GM21723 (cell line): ENCODE measurements around the gene THRA.

Experiments used
- ATAC-seq: cut with Tn5 transposase; IDR thresholded peaks from one replicate; pipeline ENCODE4 v1.9.1; 2021; ENCODE audit warnings: mild to moderate bottlenecking, moderate library complexity; ENCODE audit not compliant: unreplicated experiment

THRA gene, protein sequence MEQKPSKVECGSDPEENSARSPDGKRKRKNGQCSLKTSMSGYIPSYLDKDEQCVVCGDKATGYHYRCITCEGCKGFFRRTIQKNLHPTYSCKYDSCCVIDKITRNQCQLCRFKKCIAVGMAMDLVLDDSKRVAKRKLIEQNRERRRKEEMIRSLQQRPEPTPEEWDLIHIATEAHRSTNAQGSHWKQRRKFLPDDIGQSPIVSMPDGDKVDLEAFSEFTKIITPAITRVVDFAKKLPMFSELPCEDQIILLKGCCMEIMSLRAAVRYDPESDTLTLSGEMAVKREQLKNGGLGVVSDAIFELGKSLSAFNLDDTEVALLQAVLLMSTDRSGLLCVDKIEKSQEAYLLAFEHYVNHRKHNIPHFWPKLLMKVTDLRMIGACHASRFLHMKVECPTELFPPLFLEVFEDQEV

DNA sequence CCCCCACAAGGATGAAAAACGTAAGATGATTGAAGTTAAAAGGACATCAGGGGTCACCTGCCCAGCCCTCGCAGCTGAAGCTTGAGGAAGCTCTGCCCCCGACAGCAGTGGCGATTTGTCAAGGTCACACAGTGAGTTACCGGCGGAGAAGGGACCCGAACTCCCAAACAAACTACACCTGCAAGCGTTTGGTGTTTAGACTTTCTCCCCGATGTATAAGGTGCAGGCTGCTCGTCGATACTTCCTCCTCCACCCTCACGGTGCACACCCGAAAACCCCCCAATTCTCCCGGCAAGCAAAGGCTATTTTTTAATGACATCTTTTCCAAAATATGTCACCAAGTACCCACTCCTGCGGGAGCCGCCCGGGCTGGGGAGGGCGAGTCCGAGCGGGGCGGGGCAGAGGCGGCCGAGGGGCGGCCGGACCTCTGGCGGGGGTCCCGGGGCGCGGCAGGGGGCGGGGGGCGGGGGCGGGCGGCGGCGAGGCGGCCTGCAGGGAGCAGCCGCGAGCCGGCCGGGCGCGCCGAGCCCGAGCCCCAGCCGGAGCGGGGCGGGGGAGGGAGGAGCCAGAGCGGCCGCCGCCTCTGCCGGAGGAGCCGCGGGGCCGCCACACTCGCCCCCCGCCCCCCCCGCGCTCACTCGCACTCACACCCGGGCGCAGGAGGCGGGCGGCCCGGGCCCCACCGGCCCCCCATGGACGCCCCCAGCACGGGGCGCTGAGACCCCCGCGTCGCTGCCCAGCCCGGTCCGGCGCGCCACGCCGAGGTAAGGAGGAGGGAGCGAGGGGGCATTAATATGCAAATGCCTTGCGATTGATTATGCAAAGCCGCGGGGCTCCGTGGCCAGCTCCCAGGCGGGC, at the start of gene THRA:
TSS of gene THRA (plus strand) at position 637 of the 858 bp plus-strand sequence. CDS start 11,524 bp downstream, outside the sequence.
- no peak for ATAC-seq

DNA sequence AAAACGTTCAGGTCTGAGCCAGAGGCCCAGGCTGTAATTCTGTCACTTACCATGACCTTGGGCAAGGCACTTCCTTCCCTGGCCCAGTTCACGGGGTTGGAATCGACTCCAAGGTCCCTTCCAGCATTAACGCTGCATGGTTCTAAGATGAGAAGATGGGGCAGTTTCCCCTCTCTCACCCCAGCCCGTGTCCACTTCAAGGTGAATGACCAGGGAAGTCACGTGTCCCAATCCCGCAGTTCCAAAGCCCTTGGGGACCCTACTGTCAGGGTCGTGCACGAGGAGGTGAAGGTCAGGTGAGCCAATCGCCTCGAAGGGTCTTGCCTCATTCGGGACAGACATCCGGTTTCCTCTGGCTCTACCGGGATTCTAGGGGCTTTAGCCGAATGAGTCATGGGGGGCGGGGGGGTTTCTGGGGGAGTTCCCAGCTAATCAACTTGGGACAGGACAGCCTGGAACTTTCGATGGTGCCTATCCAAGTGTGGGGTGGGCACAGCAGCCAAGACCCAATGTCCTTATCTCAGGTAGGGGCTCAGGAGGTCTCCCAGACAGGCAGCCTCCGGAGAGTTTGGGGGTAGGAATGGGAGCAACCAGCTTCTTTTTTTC, 48.3 kb upstream of the THRA start:
- ATAC-seq, result no peak

DNA sequence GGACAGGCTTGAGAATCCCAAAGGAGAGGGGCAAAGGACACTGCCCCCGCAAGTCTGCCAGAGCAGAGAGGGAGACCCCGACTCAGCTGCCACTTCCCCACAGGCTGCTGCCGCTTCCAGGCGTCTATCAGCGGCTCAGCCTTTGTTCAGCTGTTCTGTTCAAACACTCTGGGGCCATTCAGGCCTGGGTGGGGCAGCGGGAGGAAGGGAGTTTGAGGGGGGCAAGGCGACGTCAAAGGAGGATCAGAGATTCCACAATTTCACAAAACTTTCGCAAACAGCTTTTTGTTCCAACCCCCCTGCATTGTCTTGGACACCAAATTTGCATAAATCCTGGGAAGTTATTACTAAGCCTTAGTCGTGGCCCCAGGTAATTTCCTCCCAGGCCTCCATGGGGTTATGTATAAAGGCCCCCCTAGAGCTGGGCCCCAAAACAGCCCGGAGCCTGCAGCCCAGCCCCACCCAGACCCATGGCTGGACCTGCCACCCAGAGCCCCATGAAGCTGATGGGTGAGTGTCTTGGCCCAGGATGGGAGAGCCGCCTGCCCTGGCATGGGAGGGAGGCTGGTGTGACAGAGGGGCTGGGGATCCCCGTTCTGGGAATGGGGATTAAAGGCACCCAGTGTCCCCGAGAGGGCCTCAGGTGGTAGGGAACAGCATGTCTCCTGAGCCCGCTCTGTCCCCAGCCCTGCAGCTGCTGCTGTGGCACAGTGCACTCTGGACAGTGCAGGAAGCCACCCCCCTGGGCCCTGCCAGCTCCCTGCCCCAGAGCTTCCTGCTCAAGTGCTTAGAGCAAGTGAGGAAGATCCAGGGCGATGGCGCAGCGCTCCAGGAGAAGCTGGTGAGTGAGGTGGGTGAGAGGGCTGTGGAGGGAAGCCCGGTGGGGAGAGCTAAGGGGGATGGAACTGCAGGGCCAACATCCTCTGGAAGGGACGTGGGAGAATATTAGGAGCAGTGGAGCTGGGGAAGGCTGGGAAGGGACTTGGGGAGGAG, 47.5 kb upstream of the THRA start, which contains the start of gene CSF3:
TSS of gene CSF3 (plus strand) at position 436 of the 993 bp plus-strand sequence. CDS start at position 471, 35 bp downstream.
- ATAC-seq, result no peak

DNA sequence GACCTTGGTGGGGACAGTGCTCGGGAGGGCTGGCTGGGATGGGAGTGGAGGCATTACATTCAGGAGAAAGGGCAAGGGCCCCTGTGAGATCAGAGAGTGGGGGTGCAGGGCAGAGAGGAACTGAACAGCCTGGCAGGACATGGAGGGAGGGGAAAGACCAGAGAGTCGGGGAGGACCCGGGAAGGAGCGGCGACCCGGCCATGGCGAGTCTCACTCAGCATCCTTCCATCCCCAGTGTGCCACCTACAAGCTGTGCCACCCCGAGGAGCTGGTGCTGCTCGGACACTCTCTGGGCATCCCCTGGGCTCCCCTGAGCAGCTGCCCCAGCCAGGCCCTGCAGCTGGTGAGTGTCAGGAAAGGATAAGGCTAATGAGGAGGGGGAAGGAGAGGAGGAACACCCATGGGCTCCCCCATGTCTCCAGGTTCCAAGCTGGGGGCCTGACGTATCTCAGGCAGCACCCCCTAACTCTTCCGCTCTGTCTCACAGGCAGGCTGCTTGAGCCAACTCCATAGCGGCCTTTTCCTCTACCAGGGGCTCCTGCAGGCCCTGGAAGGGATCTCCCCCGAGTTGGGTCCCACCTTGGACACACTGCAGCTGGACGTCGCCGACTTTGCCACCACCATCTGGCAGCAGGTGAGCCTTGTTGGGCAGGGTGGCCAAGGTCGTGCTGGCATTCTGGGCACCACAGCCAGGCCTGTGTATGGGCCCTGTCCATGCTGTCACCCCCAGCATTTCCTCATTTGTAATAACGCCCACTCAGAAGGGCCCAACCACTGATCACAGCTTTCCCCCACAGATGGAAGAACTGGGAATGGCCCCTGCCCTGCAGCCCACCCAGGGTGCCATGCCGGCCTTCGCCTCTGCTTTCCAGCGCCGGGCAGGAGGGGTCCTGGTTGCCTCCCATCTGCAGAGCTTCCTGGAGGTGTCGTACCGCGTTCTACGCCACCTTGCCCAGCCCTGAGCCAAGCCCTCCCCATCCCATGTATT, 46.5 kb upstream of the THRA start:
- no peak for ATAC-seq

DNA sequence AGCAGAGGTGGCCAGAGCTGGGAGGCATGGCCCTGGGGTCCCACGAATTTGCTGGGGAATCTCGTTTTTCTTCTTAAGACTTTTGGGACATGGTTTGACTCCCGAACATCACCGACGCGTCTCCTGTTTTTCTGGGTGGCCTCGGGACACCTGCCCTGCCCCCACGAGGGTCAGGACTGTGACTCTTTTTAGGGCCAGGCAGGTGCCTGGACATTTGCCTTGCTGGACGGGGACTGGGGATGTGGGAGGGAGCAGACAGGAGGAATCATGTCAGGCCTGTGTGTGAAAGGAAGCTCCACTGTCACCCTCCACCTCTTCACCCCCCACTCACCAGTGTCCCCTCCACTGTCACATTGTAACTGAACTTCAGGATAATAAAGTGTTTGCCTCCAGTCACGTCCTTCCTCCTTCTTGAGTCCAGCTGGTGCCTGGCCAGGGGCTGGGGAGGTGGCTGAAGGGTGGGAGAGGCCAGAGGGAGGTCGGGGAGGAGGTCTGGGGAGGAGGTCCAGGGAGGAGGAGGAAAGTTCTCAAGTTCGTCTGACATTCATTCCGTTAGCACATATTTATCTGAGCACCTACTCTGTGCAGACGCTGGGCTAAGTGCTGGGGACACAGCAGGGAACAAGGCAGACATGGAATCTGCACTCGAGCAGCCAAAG, 45.2 kb upstream of the THRA start:
- no peak for ATAC-seq

DNA sequence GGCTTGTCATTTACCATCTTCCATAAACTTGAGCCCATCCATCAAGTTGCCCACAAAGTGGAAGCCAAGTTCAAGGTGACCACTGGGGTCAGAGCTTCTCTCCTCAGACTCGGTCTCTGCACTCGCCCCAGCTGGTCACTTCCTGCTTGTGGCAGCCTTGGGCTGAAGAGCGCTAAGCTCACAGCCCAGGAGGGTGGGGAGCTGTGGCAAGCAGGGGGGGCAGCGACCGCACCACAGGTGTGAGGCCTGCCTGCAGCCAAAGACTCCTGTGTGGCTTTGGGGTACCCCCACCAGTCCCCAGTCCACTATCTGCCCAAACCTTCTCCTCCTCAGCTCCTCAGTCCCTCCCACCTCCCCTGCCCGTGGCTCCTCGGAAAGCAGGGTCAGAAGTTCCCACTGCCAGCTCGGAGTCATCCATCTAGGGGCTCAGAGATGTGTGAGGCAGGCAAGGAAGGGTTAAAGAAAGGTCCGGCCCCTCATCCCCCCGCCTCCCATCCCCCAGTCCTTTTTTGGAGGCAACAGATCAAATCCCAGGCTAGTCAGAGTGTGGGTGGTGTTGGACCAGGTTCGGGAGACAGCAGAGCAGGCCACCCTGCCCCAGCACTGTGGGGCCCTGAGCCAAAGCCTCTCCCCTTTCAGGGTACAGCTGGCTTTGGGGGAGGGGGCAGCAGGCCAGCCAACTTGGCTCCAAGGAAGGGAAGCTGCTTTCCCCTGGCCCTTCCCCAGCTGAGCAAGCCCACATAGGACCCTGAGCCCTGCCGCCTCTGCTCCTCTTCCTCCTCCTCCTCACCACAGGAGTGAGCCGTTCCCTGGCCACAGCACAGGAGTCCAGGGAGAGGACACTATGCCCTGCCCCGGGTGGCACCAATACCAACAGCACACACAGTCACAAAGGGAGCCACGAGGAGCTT, 44.3 kb upstream of the THRA start:
- ATAC-seq, result no peak

DNA sequence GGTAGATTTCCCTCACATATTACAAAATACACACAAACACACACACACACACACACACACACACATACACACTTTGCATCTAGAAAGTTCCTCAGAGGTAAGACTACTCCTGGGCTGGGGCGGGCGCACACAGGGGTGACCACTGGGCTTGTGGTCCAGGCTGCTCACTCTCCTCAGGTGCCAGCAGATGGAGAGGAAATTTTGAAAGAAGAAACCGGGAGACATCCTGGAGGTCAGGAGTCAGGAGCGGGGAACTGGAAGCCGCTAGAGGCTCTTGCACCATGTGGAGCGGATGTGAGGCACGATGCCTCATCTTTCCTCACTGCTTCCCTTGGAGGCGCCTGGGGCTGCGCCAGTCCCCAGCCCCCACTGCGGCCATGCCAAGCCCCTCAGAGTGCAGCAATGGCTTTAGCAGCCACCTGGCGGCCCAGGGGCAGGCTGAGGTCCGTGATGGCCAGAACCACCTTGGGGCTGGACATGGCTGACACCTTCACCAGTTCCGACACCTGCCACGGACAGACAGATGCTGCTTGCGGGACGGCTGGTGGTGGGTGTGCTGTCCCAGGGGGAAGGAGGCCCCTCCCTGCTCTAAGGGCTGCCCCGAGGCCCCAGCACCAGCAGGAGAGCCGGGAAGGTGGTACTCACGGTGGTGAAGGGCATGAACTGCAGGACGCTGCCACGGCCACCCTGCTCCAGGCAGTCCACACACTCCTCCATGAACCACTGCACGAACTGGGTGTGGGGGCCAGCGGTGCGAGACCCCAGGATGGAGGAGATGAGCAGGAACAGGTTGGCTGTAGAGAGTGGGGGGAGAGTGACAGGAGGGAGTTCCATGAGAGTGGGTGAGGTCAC, 43.4 kb upstream of the THRA start:
- ATAC-seq, result no peak

DNA sequence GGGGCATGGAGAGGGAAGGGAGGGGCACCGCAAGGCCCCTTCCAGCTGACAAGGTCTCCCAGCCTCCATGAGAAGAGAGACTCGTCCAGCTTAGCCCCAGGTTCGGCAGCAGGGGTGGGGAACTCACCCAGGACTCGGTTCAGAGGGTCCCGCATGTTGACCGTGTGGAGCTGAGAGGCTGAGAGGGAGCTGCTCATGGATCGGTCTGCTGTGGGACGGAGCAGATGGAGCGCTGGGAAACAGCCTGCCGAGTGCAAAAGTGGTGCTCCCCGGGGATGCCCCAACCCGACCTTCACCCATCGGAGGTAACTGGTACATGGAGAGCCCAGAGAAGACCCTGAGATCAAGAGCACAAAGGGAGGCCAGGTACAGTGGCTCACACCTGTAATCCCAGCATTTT, 42.6 kb upstream of the THRA start:
- ATAC-seq, result no peak

DNA sequence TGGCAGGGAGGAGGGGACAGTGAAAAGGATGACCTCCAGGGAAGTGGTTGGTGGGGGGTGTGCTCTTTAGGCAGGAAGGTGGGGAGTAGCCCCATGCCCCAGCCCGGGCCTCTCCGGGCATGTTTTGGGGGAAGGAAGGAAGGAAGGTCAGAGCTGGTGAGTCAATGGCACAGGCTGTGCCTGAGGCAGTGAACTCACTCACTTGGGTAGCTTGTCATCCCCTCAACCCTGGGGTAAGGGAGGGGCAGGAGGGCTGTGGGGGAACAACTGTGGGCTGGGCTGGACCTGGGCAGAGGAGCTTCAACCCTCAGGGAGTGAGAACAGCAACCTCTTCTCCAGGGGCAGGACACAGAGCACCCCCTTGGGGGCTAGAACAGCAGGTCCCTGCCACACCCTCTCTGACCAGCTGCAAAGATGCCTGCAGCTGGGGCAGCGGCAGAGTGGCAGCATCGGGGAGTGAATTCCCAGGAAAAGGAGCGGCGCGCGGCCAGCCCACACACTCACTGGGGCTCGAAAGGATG, 41.3 kb upstream of the THRA start:
- no peak for ATAC-seq

DNA sequence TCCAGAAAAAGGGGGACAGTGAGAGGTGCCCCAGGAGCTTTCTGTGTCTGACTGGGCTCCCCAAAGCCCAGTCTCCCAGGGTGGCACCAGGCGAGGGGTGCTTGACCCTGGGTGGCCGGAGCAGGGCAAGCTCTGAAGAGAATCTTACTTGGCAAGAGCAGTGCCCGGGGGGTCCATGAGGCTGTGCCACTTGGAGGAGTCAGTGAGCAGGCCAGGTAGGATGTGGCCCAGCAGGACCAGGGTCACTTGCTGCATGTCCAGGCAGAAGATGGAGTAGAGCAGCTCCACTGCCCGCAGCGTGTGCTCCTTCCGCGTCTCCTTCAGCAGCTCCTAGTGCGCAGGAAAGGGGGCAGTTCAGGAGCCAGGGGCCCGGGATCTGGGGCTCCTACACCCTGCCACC, 40.3 kb upstream of the THRA start:
- no peak for ATAC-seq

DNA sequence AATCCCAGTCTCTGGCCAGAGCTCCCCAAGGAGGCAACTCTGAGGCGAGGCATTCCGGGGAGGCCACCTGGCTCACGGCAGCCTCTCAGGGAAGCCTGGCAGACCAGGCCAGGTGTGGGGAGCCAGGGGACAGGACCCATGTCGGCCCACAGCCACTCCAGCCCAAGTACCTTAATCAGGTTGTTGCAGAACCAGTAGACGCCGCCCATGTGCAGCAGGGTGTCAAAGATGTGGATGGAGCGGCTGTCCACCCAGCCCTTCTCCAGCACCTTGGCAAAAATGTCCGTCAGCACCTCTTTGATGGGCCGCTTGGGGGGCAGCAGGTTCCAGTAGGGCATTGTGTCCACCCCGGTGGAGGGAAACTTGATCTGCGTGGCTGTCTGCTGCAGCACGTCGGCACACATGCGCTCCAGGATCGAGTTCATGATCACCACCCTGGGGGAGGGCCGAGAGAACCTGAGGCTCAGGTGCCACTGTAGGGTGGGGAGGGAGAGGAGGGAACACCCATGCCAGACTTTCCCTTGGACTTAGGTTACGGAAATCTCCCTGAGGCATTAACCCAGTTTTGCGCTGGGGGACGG, 39.7 kb upstream of the THRA start:
- ATAC-seq, result no peak

DNA sequence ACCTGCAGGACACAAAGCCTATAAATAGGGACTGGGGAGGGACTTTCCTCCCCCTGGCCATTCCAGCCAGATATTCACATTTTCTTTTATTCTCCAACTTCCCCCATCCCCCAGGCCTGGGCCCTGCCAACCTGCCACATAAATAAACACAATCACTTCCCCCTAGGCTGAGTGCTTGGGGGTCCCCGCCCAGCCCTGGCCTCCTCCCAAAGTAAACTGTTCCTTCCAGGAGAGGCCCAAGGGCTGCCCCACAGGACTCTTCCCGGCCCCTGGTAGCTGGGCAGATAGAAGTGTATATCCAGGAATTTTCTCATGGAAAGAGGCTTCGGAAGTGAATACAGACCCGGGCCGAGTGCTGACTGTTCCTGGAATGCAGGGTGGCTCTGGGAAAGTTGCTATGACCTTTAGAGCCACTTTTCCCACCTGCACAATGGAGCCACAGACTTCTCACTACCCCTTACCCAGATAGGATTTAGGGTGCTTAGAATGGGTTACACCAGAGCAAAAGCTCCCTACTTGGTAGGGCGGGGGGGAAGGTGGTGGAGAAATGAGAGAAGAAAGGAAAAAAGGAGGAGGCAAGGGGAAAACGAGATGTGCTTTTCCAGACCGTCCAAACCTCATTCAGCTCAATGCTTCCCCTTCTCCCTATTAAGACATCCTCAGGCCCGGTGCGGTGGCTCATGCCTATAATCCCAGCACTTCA, 39.0 kb upstream of the THRA start:
- ATAC-seq, result no peak

DNA sequence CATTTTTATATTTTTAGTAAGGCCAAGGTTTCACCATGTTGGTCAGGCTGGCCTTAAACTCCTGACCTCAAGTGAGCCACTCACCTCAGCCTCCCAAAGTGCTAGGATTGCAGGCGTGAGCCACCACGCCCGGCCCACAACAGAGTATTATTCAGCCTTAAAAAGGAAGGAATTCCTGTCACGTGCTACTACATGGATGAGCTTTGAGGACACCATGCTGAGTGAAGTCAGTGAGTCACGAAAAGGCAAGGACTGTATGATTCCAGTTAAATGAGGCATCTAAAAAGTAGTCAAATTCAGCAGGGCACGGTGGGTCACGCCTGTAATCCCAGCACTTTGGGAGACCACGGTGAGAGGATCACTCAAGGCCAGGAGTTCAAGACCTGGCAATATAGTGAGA, 37.9 kb upstream of the THRA start:
- ATAC-seq, result no peak

DNA sequence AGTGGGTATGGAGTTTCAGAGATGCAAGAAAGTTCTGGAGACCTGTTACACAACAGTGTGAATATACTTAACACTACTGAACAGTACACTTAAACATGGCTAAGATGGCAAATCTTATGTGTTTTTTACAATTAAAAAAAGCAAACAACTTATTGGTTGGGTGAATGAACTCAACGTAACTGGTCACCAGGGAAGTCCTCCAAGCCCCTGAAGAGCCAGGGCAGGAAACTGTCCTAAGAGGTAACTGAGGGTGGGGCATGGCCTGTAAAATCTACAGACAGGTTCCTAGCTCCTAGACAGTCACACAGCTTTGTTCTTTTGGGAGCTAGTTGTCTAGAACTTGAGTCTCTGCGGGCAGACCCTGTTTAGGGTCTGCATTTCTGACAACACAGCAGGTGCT, 37.2 kb upstream of the THRA start:
- ATAC-seq, result no peak
